ENCODE data around the gene NIT1. TPM values are rescaled to one million over a fixed set of nuclear protein-coding genes. Genes with fewer than 3 reads are reported as not detected.

NIT1 gene
- total RNA-seq, 1 experiment from 2014 or later = 26.8 TPM

DNA sequence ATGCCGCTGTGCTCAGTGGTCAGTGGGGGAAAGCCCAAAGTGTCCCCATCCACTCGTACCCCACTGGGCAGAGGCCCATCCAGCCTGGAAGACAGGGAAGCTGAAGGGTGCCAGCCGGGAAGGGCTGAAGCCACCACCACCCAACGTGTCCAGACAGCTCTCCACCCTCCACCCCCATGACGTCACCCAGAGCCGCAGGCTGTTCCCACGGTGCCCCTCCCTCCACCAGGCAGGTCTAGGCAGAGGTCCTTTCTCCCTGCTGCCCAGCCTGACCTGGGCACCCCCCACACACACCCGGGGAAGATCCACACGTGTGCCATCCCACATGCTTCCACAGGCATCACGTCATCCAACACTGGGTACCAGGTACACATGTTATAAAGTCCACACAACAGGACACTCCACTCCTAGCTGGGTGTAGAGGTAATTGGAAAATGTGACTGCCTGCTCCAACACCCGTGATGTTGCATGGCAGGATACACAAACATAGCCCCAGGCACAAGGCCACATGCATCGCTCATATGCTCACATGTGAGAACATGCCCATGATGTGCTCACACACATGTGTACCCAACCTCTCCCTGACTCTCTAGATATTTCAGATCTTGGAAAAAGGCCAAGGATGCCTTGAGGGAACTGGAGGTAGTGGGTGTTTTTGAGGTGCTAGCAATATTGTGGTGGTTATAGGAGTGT, 43.1 kb upstream of the NIT1 start:
- 0 out of 2 replicates have a peak, but pooled peaks cover 3% of the 10 kb centered on the region for H3K79me2 ChIP-seq (ENCODE audit: low read depth)
- H3F3A ChIP-seq (ENCODE audit: insufficient read depth, low read depth) = no peaks in the 10 kb centered on the region; the same call in none of the 2 replicates
- no peak for TF ChIP-seq EZH2 (IDR thresholded peaks at IDR 0.05; ENCODE audit: low read depth)
- TF ChIP-seq, protein P1, sequence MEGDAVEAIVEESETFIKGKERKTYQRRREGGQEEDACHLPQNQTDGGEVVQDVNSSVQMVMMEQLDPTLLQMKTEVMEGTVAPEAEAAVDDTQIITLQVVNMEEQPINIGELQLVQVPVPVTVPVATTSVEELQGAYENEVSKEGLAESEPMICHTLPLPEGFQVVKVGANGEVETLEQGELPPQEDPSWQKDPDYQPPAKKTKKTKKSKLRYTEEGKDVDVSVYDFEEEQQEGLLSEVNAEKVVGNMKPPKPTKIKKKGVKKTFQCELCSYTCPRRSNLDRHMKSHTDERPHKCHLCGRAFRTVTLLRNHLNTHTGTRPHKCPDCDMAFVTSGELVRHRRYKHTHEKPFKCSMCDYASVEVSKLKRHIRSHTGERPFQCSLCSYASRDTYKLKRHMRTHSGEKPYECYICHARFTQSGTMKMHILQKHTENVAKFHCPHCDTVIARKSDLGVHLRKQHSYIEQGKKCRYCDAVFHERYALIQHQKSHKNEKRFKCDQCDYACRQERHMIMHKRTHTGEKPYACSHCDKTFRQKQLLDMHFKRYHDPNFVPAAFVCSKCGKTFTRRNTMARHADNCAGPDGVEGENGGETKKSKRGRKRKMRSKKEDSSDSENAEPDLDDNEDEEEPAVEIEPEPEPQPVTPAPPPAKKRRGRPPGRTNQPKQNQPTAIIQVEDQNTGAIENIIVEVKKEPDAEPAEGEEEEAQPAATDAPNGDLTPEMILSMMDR (conservative IDR thresholded peaks at IDR 0.05) = no peak
- no peak overlapping the region for H3K4me3 ChIP-seq
- ChIA-PET POLR2A (ENCODE audit: unreplicated experiment) (no interaction called here), CTCF (no interaction called here)
- no peaks in the 10 kb centered on the region for H3K27me3 ChIP-seq (ENCODE audit: insufficient read depth, low read depth)
- no peak overlapping the region for H3K4me2 ChIP-seq
- H3K27ac ChIP-seq = no peak overlapping the region
- peak in 1 of 2 experiments; percentile 75 for DNase-seq
- no TSS peak for BruUV-seq (replicated peaks)
- no peaks in the 10 kb centered on the region for H3K9me3 ChIP-seq (ENCODE audit: insufficient read depth, low read depth)
- no peaks in the 10 kb centered on the region for H3K36me3 ChIP-seq (ENCODE audit: low read depth)
- H4K20me1 ChIP-seq (ENCODE audit: insufficient read depth) = no peaks in the 10 kb centered on the region
- intact Hi-C loops (cut with micrococcal nuclease; ENCODE audit: unreplicated experiment) = no loop called here
- H3K9me2 ChIP-seq (ENCODE audit: insufficient read depth) = no peaks in the 10 kb centered on the region
- H3K4me1 ChIP-seq (replicated peaks; ENCODE audit: insufficient read depth) = no peaks in the 10 kb centered on the region
- H2AFZ ChIP-seq = no peak overlapping the region

DNA sequence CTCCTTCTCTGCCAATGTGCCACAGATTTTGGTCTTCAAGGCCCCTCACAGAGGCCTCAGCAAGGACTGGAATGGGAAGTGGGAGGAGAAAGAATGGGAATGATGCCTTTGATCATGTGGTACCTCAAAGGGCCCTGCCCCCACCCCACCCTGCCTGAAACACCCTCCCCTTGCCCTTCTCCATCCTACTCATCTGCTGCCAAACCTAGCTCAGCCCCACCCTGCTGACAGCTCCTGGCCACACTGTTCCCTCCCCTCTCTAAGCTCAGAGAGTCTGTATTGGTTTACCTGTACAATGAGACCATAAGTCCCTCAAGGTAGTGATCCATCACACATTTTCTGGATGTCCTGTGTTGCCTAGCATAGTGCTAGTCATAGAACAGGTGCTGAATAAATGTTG, 41.5 kb upstream of the NIT1 start:
- ChIA-PET CTCF (interaction anchor here (0.6 kb wide), 1 partner anchor 22 kb away, joined by 3 read pairs; the partner anchor contains the start of gene KLHDC9), POLR2A (ENCODE audit: unreplicated experiment) (no interaction called here)
- H3K27ac ChIP-seq = no peak overlapping the region

DNA sequence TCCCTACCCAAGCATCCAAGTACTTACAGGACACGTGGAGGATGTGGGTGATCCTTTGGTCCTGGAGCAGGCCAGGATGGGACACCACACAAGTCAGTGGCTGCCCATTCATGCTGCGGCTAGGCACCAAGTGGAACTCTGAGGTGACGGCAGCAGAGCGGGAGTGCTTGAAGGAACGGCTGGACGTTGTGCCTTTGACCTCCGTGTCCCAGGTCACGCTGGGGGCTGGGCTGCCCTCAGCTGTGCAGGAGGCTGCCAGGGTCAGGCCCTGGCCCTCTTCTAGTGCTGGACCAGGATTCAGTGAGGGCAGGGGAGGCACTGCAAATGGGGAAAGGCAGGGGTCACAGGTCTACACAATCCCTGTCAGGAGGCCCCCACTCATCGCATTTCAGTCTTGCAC, 40.5 kb upstream of the NIT1 start:
- Histone ChIP-seq H3K79me2 (ENCODE audit: low read depth) (peaks cover 29% of the 10 kb centered on the region), H3K4me1 (replicated peaks; ENCODE audit: insufficient read depth) (peaks cover 20% of the 10 kb centered on the region), H3K36me3 (ENCODE audit: low read depth) (no peaks in the 10 kb centered on the region), H3K27ac (no peak overlapping the region), H2AFZ (no peak overlapping the region), H3K9me2 (ENCODE audit: insufficient read depth) (no peaks in the 10 kb centered on the region), H3K9me3 (ENCODE audit: insufficient read depth, low read depth) (no peaks in the 10 kb centered on the region), H3K4me3 (no peak overlapping the region), H3K4me2 (no peak overlapping the region), H4K20me1 (ENCODE audit: insufficient read depth) (no peaks in the 10 kb centered on the region), H3F3A (ENCODE audit: insufficient read depth, low read depth) (peaks cover 7% of the 10 kb centered on the region; the same call in 1 of the 2 replicates), H3K27me3 (ENCODE audit: insufficient read depth, low read depth) (no peaks in the 10 kb centered on the region)
- intact Hi-C loops (cut with micrococcal nuclease; ENCODE audit: unreplicated experiment) = no loop called here
- DNase-seq = no peak
- no peak for TF ChIP-seq EZH2 (IDR thresholded peaks at IDR 0.05; ENCODE audit: low read depth)
- TF ChIP-seq, protein P1 (conservative IDR thresholded peaks at IDR 0.05) = no peak
- CTCF ChIA-PET = no interaction called here
- POLR2A ChIA-PET (ENCODE audit: unreplicated experiment) = no interaction called here
- no TSS peak for BruUV-seq (replicated peaks)

More for the DNA sequence above, 41.5 kb upstream of the NIT1 start:
- no peaks in the 10 kb centered on the region for H3K36me3 ChIP-seq (ENCODE audit: low read depth)
- BruUV-seq (replicated peaks) = no TSS peak
- no peaks in the 10 kb centered on the region; the same call in 1 of the 2 replicates for H3F3A ChIP-seq (ENCODE audit: insufficient read depth, low read depth)
- no peaks in the 10 kb centered on the region for H3K27me3 ChIP-seq (ENCODE audit: insufficient read depth, low read depth)
- peaks cover 19% of the 10 kb centered on the region for H3K79me2 ChIP-seq (ENCODE audit: low read depth)
- H3K9me3 ChIP-seq (ENCODE audit: insufficient read depth, low read depth) = no peaks in the 10 kb centered on the region
- no peak overlapping the region for H2AFZ ChIP-seq
- no peak for DNase-seq
- H3K4me1 ChIP-seq (replicated peaks; ENCODE audit: insufficient read depth) = peaks cover 10% of the 10 kb centered on the region
- TF ChIP-seq, protein P1 (conservative IDR thresholded peaks at IDR 0.05) = no peak
- no peak for TF ChIP-seq EZH2 (IDR thresholded peaks at IDR 0.05; ENCODE audit: low read depth)
- H3K4me3 ChIP-seq = no peak overlapping the region
- intact Hi-C loops (cut with micrococcal nuclease; ENCODE audit: unreplicated experiment) = no loop called here
- H3K4me2 ChIP-seq = no peak overlapping the region
- H3K9me2 ChIP-seq (ENCODE audit: insufficient read depth) = no peaks in the 10 kb centered on the region
- no peaks in the 10 kb centered on the region for H4K20me1 ChIP-seq (ENCODE audit: insufficient read depth)

All from PC-9 (cell line).